CD4-positive, alpha-beta T cell (primary cell): ENCODE data around the gene IRF3. TPM values are rescaled to one million over a fixed set of nuclear protein-coding genes. Genes with fewer than 3 reads are reported as not detected.
"Not testable (repeated sequence)": the region's sequence is repeated elsewhere in the genome, so short reads cannot be mapped to it uniquely, and the experiment has no call there.

Experiments
- ATAC-seq: fragments of 200-7000 bp; cut with Tn5 transposase; one replicate; pipeline ENCODE4 v1.10.0; 2022; ENCODE audit warnings: mild to moderate bottlenecking; ENCODE audit not compliant: poor library complexity
- CTCF ChIA-PET: fragments of 350-600 bp; sonication (Branson Sonifier 250); formaldehyde crosslinking; loops from one replicate; lab custom pipeline; 2021; ENCODE audit warnings: antibody characterized with exemption, inconsistent platforms; lab: Charles Lee
- POLR2A ChIA-PET: fragments of 350-600 bp; sonication (Branson Sonifier 250); formaldehyde crosslinking; loops from one replicate; lab custom pipeline; 2021; ENCODE audit warnings: antibody characterized with exemption, inconsistent platforms; lab: Charles Lee
- DNase-seq, 14 experiments: peaks; one replicate each; pipeline ENCODE4 v3.0.0-alpha.2; 2013 to 2020; ENCODE audit warnings: mixed read lengths in 2 of 14
- H3K27ac ChIP-seq, 2 donors: one replicate each; pipeline versions ENCODE4 v1.5.1 to v1.7.0; 2013; ENCODE audit warnings: low read length in 2 of 2, low read depth in 1 of 2, mild to moderate bottlenecking in 1 of 2
- H3K27me3 ChIP-seq, 2 experiments: 1 replicate in 1 of 2; 2 replicates in 1 of 2; pipeline versions ENCODE4 v1.6.1 to v1.7.0; 2013; ENCODE audit warnings: low read length in 2 of 2, control low read depth in 1 of 2, mild to moderate bottlenecking in 1 of 2, moderate library complexity in 1 of 2; ENCODE audit not compliant: insufficient read depth in 2 of 2, control insufficient read depth in 1 of 2
- H3K36me3 ChIP-seq: one replicate; pipeline ENCODE4 v1.6.1; 2013; ENCODE audit warnings: low read length, control low read depth; ENCODE audit not compliant: insufficient read depth
- H3K4me1 ChIP-seq: one replicate; pipeline ENCODE4 v1.6.1; 2013; ENCODE audit warnings: low read length, control low read depth; ENCODE audit not compliant: insufficient read depth
- H3K4me3 ChIP-seq: one replicate; pipeline ENCODE4 v1.5.1; 2013; ENCODE audit warnings: mild to moderate bottlenecking, low read length, moderate library complexity
- H3K9me3 ChIP-seq, 2 experiments: 1 replicate in 1 of 2; 2 replicates in 1 of 2; pipeline versions ENCODE4 v1.6.1 to v1.7.0; 2013; ENCODE audit warnings: low read length in 2 of 2, mild to moderate bottlenecking in 2 of 2, control low read depth in 1 of 2, moderate library complexity in 1 of 2; ENCODE audit not compliant: control insufficient read depth in 1 of 2, insufficient read depth in 1 of 2
- H3K27ac Mint-ChIP-seq: one replicate; pipeline ENCODE4 v1.8.0; 2020; ENCODE audit warnings: mixed read lengths
- H3K27me3 Mint-ChIP-seq: one replicate; pipeline ENCODE4 v1.8.0; 2021; ENCODE audit warnings: mixed read lengths
- H3K36me3 Mint-ChIP-seq: one replicate; pipeline ENCODE4 v1.8.0; 2021; ENCODE audit warnings: low read depth, mixed read lengths
- H3K4me1 Mint-ChIP-seq: one replicate; pipeline ENCODE4 v1.8.0; 2021; ENCODE audit warnings: low read depth, mixed read lengths
- H3K4me3 Mint-ChIP-seq: one replicate; pipeline ENCODE4 v1.8.0; 2020; ENCODE audit warnings: mild to moderate bottlenecking, mixed read lengths
- H3K9me3 Mint-ChIP-seq: one replicate; pipeline ENCODE4 v1.8.0; 2020; ENCODE audit warnings: mixed read lengths
- CTCF ChIP-seq: fragments of 200-600 bp; IDR thresholded peaks from one replicate; pipeline ENCODE4 v1.8.0; 2022; ENCODE audit warnings: antibody characterized with exemption, mild to moderate bottlenecking
- intact Hi-C, 2 experiments: fragments of 100-400 bp; cut with DNase I in 1 of 2; cut with micrococcal nuclease in 1 of 2; formaldehyde crosslinking; loops; one replicate each; pipeline versions ENCODE4 v1.15.1 to v1.9.0; 2023 to 2025; cut with DNase I, micrococcal nuclease
- total RNA-seq, 174 experiments: library from RNA in 2 of 174; stranded (reverse) in 2 of 174; gene quantifications; one replicate each; pipeline ENCODE4 v1.2.3 and lab custom pipeline; 2021 to 2026

IRF3 gene
- total RNA-seq, 2 experiments from 2014 or later, result 109 to 119 TPM

GRCh38 chr19:49626226-49626625 is 39.4 kb downstream of the IRF3 start:
- Mint-ChIP-seq H3K36me3 (peaks cover 44% of the 10 kb centered on the region), H3K27ac (no peak overlapping the region), H3K4me1 (peaks cover 5% of the 10 kb centered on the region), H3K9me3 (no peaks in the 10 kb centered on the region), H3K4me3 (no peak overlapping the region), H3K27me3 (no peaks in the 10 kb centered on the region)
- Histone ChIP-seq H3K4me1 (no peaks in the 10 kb centered on the region), H3K4me3 (no peak overlapping the region), H3K27ac (no peak overlapping the region), H3K36me3 (peaks cover 33% of the 10 kb centered on the region), H3K9me3 (no peaks in the 10 kb centered on the region), H3K27me3 (no peaks in the 10 kb centered on the region)
- DNase-seq (no peak), ATAC-seq (no peak)
- intact Hi-C loops, result no loop called here
- ChIA-PET POLR2A (no interaction called here), CTCF (no interaction called here)
- TF ChIP-seq CTCF, result no peak

- ATAC-seq (no peak), DNase-seq (no peak)
- H3K27me3 Mint-ChIP-seq, result no peaks in the 10 kb centered on the region
- Histone ChIP-seq H3K27ac (no peak overlapping the region), H3K36me3 (peaks cover 40% of the 10 kb centered on the region), H3K4me3 (no peak overlapping the region), H3K27me3 (no peaks in the 10 kb centered on the region), H3K9me3 (no peaks in the 10 kb centered on the region), H3K4me1 (no peaks in the 10 kb centered on the region)
- no peak for TF ChIP-seq CTCF
- H3K36me3 Mint-ChIP-seq, result peaks cover 46% of the 10 kb centered on the region
- H3K27ac Mint-ChIP-seq, result no peak overlapping the region
- POLR2A ChIA-PET, result no interaction called here
- H3K4me3 Mint-ChIP-seq, result no peak overlapping the region
- H3K9me3 Mint-ChIP-seq, result no peaks in the 10 kb centered on the region
- intact Hi-C loops, result no loop called here
- peaks cover 5% of the 10 kb centered on the region for H3K4me1 Mint-ChIP-seq
- CTCF ChIA-PET, result no interaction called here
These were observed 40.4 kb downstream of the IRF3 start for GRCh38 chr19:49624967-49625910.

- CTCF ChIA-PET, result not testable (repeated sequence)
These were observed 47.8 kb downstream of the IRF3 start for GRCh38 chr19:49617860-49618259.

More at GRCh38 chr19:49617860-49618259, 47.8 kb downstream of the IRF3 start:
- H3K36me3 Mint-ChIP-seq, result peaks cover 77% of the 10 kb centered on the region
- H3K4me3 ChIP-seq, ATAC-seq, H3K27ac ChIP-seq, H3K9me3 Mint-ChIP-seq, DNase-seq, H3K4me3 Mint-ChIP-seq, H3K4me1 Mint-ChIP-seq, H3K4me1 ChIP-seq, intact Hi-C loops, H3K27me3 ChIP-seq, H3K27ac Mint-ChIP-seq, H3K27me3 Mint-ChIP-seq: not testable (repeated sequence)
- Histone ChIP-seq H3K36me3 (peaks cover 80% of the 10 kb centered on the region), H3K9me3 (peaks cover 0 to 17% of the 10 kb centered on the region in 2 experiments)
- POLR2A ChIA-PET, result interaction anchor here (0.6 kb wide), 1 partner anchor 41 kb away, joined by 3 read pairs; no protein-coding TSS in a partner anchor
